HEK293 (cell line): ENCODE measurements around the gene ACR.

Experiments used
- BCL11A ChIP-seq: fragments of 450-650 bp; formaldehyde crosslinking; IDR thresholded peaks from 2 replicates; pipeline ENCODE4 v1.5.1; 2016; ENCODE audit warnings: low read depth, missing biosample characterization, missing genetic modification characterization
- BCL11B ChIP-seq: fragments of 450-650 bp; formaldehyde crosslinking; IDR thresholded peaks from 2 replicates; pipeline ENCODE4 v1.5.1; 2016; ENCODE audit warnings: low read depth, missing biosample characterization, missing genetic modification characterization
- EGR2 ChIP-seq: fragments of 450-650 bp; formaldehyde crosslinking; IDR thresholded peaks from 2 replicates; pipeline ENCODE4 v1.5.1; 2016; ENCODE audit warnings: low read depth, missing biosample characterization, missing genetic modification characterization
- GLIS1 ChIP-seq: fragments of 450-650 bp; formaldehyde crosslinking; IDR thresholded peaks from 2 replicates; pipeline ENCODE4 v1.5.1; 2016; ENCODE audit warnings: missing biosample characterization, missing genetic modification characterization
- IKZF3 ChIP-seq: fragments of 450-650 bp; IDR thresholded peaks from 2 replicates; pipeline ENCODE4 v1.5.0; 2018; ENCODE audit warnings: missing biosample characterization, mild to moderate bottlenecking, missing genetic modification characterization, moderate library complexity
- KLF1 ChIP-seq: fragments of 450-650 bp; formaldehyde crosslinking; IDR thresholded peaks from 2 replicates; pipeline ENCODE4 v1.5.1; 2016; ENCODE audit warnings: missing biosample characterization, missing genetic modification characterization
- KLF10 ChIP-seq: fragments of 450-650 bp; IDR thresholded peaks from 2 replicates; pipeline ENCODE4 v1.5.1; 2018; ENCODE audit warnings: missing biosample characterization, mild to moderate bottlenecking, missing genetic modification characterization
- KLF16 ChIP-seq: fragments of 450-650 bp; formaldehyde crosslinking; IDR thresholded peaks from 2 replicates; pipeline ENCODE4 v1.5.1; 2017; ENCODE audit warnings: missing biosample characterization, missing genetic modification characterization
- KLF8 ChIP-seq: fragments of 450-650 bp; formaldehyde crosslinking; IDR thresholded peaks from 2 replicates; pipeline ENCODE4 v1.5.1; 2016; ENCODE audit warnings: missing biosample characterization, missing genetic modification characterization
- KLF9 ChIP-seq: fragments of 450-650 bp; formaldehyde crosslinking; IDR thresholded peaks from 2 replicates; pipeline ENCODE4 v1.5.1; 2016; ENCODE audit warnings: missing biosample characterization, missing genetic modification characterization, low read depth
- PRDM1 ChIP-seq: fragments of 450-650 bp; formaldehyde crosslinking; IDR thresholded peaks from 2 replicates; pipeline ENCODE4; 2016; ENCODE audit warnings: missing biosample characterization, missing genetic modification characterization
- SP3 ChIP-seq: fragments of 450-650 bp; formaldehyde crosslinking; IDR thresholded peaks from 2 replicates; pipeline ENCODE4 v1.5.1; 2016; ENCODE audit warnings: missing biosample characterization, missing genetic modification characterization
- SP7 ChIP-seq: fragments of 450-650 bp; formaldehyde crosslinking; IDR thresholded peaks from 2 replicates; pipeline ENCODE4 v1.5.1; 2016; ENCODE audit warnings: missing biosample characterization, missing genetic modification characterization
- ZBTB17 ChIP-seq: fragments of 450-650 bp; formaldehyde crosslinking; IDR thresholded peaks from 2 replicates; pipeline ENCODE4 v1.5.1; 2016; ENCODE audit warnings: missing biosample characterization, missing genetic modification characterization
- ZBTB48 ChIP-seq: fragments of 450-650 bp; formaldehyde crosslinking; IDR thresholded peaks from 2 replicates; pipeline ENCODE4 v1.5.1; 2016; ENCODE audit warnings: missing biosample characterization, missing genetic modification characterization
- ZIC2 ChIP-seq: fragments of 450-650 bp; formaldehyde crosslinking; IDR thresholded peaks from 2 replicates; pipeline ENCODE4 v1.5.1; 2016; ENCODE audit warnings: missing biosample characterization, missing genetic modification characterization
- ZNF24 ChIP-seq: fragments of 450-650 bp; formaldehyde crosslinking; IDR thresholded peaks from 2 replicates; pipeline ENCODE4 v1.5.1; 2016; ENCODE audit warnings: missing biosample characterization, missing genetic modification characterization
- ZNF324 ChIP-seq: fragments of 450-650 bp; formaldehyde crosslinking; IDR thresholded peaks from 2 replicates; pipeline ENCODE4 v1.5.1; 2016; ENCODE audit warnings: missing biosample characterization, missing genetic modification characterization
- ZNF335 ChIP-seq: fragments of 450-650 bp; formaldehyde crosslinking; conservative IDR thresholded peaks from 2 replicates; pipeline ENCODE4 v1.5.1; 2016; ENCODE audit warnings: missing biosample characterization, missing genetic modification characterization
- ZNF366 ChIP-seq: fragments of 450-650 bp; formaldehyde crosslinking; conservative IDR thresholded peaks from 2 replicates; pipeline ENCODE4 v1.5.1; 2016; ENCODE audit warnings: missing biosample characterization, missing genetic modification characterization
- ZNF423 ChIP-seq: fragments of 450-650 bp; formaldehyde crosslinking; IDR thresholded peaks from 2 replicates; pipeline ENCODE4 v1.5.1; 2016; ENCODE audit warnings: missing biosample characterization, missing genetic modification characterization
- ZNF501 ChIP-seq: fragments of 450-650 bp; formaldehyde crosslinking; IDR thresholded peaks from 2 replicates; pipeline ENCODE4 v1.5.1; 2016; ENCODE audit warnings: missing biosample characterization, missing genetic modification characterization
- ZNF558 ChIP-seq: fragments of 450-650 bp; formaldehyde crosslinking; IDR thresholded peaks from 2 replicates; pipeline ENCODE4 v1.5.1; 2016; ENCODE audit warnings: missing biosample characterization, missing genetic modification characterization
- ZNF600 ChIP-seq: fragments of 450-650 bp; formaldehyde crosslinking; IDR thresholded peaks from 2 replicates; pipeline ENCODE4 v1.5.1; 2016; ENCODE audit warnings: missing biosample characterization, missing genetic modification characterization
- ZNF76 ChIP-seq: fragments of 450-650 bp; formaldehyde crosslinking; IDR thresholded peaks from 2 replicates; pipeline ENCODE4; 2016; ENCODE audit warnings: low read depth, missing biosample characterization, missing genetic modification characterization, borderline replicate concordance
- ZXDB ChIP-seq: fragments of 450-650 bp; formaldehyde crosslinking; IDR thresholded peaks from 2 replicates; pipeline ENCODE4 v1.5.1; 2016; ENCODE audit warnings: missing biosample characterization, missing genetic modification characterization
- TF ChIP-seq, protein P1 (sequence below): fragments of 450-650 bp; formaldehyde crosslinking; IDR thresholded peaks from 2 replicates; pipeline ENCODE4 v1.5.1; 2017; ENCODE audit warnings: missing biosample characterization, missing genetic modification characterization
- TF ChIP-seq, protein P2 (sequence below): fragments of 450-650 bp; formaldehyde crosslinking; IDR thresholded peaks from 2 replicates; pipeline ENCODE4 v1.5.1; 2016; ENCODE audit warnings: missing biosample characterization, missing genetic modification characterization
- TF ChIP-seq, protein P3 (sequence below): fragments of 450-650 bp; formaldehyde crosslinking; IDR thresholded peaks from 2 replicates; pipeline ENCODE4 v1.5.1; 2016; ENCODE audit warnings: missing biosample characterization, missing genetic modification characterization
- TF ChIP-seq, protein P4 (sequence below): fragments of 450-650 bp; formaldehyde crosslinking; IDR thresholded peaks from 2 replicates; pipeline ENCODE4 v1.5.1; 2016; ENCODE audit warnings: missing biosample characterization, missing genetic modification characterization
- TF ChIP-seq, protein P5 (sequence below): fragments of 450-650 bp; formaldehyde crosslinking; IDR thresholded peaks from 2 replicates; pipeline ENCODE4 v1.5.1; 2016; ENCODE audit warnings: missing biosample characterization, missing genetic modification characterization

ACR gene

DNA sequence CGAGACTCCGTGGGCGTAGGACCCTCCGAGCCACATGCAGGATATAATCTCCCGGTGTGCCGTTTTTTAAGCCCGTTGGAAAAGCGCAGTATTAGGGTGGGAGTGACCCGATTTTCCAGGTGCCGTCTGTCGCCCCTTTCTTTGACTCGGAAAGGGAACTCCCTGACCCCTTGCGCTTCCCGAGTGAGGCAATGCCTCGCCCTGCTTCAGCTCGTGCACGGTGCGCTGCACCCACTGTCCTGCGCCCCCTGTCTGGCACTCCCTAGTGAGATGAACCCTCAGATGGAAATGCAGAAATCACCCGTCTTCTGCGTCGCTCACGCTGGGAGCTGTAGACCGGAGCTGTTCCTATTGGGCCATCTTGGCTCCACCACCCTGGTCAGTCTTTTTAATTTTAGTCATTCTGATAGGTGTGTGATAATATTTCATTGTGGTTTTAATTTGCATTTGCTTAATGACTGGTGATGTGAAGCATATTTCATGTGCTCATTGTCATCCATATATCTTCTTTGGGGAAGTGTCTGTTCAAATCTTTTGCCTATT is 19.0 kb downstream of the ACR start (continued):
- TF ChIP-seq, protein P1, sequence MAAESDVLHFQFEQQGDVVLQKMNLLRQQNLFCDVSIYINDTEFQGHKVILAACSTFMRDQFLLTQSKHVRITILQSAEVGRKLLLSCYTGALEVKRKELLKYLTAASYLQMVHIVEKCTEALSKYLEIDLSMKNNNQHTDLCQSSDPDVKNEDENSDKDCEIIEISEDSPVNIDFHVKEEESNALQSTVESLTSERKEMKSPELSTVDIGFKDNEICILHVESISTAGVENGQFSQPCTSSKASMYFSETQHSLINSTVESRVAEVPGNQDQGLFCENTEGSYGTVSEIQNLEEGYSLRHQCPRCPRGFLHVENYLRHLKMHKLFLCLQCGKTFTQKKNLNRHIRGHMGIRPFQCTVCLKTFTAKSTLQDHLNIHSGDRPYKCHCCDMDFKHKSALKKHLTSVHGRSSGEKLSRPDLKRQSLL (tag by site-specific recombination): peak; percentile 71; the same call in 1 of the 2 replicates
- TF ChIP-seq BCL11A (tag by site-specific recombination) (0 out of 2 replicates have a peak, but pooled peaks have one; percentile 29), KLF10 (tag by site-specific recombination) (peak; percentile 11; the same call in 1 of the 2 replicates), BCL11B (peak; percentile 80; the same call in 1 of the 2 replicates), ZNF600 (tag by site-specific recombination) (peak; percentile 87), KLF1 (tag by site-specific recombination) (peak; percentile 78), KLF16 (tag by site-specific recombination) (peak; percentile 30; the same call in 1 of the 2 replicates), ZNF558 (tag by site-specific recombination) (0 out of 2 replicates have a peak, but pooled peaks have one; percentile 25), SP7 (tag by site-specific recombination) (peak; percentile 73), ZBTB17 (tag by site-specific recombination) (peak; percentile 88), KLF9 (tag by site-specific recombination) (peak; percentile 51), ZNF423 (tag by site-specific recombination) (peak; percentile 97), SP3 (tag by site-specific recombination) (0 out of 2 replicates have a peak, but pooled peaks have one; percentile 23), PRDM1 (tag by site-specific recombination) (peak; percentile 89), ZNF324 (tag by site-specific recombination) (peak; percentile 62; the same call in 1 of the 2 replicates), ZNF335 (tag by site-specific recombination) (peak; percentile 90), KLF8 (tag by site-specific recombination) (peak; percentile 60; the same call in 1 of the 2 replicates), IKZF3 (tag by site-specific recombination) (peak; percentile 87), EGR2 (tag by site-specific recombination) (peak; percentile 80), ZBTB48 (tag by site-specific recombination) (peak; percentile 99), ZNF366 (tag by site-specific recombination) (peak; percentile 45; the same call in 1 of the 2 replicates), ZNF24 (0 out of 2 replicates have a peak, but pooled peaks have one; percentile 58), ZIC2 (tag by site-specific recombination) (peak; percentile 45), ZNF501 (tag by site-specific recombination) (peak; percentile 60; the same call in 1 of the 2 replicates), ZNF76 (tag by site-specific recombination) (0 out of 2 replicates have a peak, but pooled peaks have one; percentile 33), GLIS1 (peak; percentile 45), ZXDB (peak; percentile 57)
- TF ChIP-seq, protein P2, sequence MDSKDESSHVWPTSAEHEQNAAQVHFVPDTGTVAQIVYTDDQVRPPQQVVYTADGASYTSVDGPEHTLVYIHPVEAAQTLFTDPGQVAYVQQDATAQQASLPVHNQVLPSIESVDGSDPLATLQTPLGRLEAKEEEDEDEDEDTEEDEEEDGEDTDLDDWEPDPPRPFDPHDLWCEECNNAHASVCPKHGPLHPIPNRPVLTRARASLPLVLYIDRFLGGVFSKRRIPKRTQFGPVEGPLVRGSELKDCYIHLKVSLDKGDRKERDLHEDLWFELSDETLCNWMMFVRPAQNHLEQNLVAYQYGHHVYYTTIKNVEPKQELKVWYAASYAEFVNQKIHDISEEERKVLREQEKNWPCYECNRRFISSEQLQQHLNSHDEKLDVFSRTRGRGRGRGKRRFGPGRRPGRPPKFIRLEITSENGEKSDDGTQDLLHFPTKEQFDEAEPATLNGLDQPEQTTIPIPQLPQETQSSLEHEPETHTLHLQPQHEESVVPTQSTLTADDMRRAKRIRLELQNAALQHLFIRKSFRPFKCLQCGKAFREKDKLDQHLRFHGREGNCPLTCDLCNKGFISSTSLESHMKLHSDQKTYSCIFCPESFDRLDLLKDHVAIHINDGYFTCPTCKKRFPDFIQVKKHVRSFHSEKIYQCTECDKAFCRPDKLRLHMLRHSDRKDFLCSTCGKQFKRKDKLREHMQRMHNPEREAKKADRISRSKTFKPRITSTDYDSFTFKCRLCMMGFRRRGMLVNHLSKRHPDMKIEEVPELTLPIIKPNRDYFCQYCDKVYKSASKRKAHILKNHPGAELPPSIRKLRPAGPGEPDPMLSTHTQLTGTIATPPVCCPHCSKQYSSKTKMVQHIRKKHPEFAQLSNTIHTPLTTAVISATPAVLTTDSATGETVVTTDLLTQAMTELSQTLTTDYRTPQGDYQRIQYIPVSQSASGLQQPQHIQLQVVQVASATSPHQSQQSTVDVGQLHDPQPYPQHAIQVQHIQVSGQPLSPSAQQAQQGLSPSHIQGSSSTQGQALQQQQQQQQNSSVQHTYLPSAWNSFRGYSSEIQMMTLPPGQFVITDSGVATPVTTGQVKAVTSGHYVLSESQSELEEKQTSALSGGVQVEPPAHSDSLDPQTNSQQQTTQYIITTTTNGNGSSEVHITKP (tag by site-specific recombination): peak; percentile 92
- TF ChIP-seq, protein P3, sequence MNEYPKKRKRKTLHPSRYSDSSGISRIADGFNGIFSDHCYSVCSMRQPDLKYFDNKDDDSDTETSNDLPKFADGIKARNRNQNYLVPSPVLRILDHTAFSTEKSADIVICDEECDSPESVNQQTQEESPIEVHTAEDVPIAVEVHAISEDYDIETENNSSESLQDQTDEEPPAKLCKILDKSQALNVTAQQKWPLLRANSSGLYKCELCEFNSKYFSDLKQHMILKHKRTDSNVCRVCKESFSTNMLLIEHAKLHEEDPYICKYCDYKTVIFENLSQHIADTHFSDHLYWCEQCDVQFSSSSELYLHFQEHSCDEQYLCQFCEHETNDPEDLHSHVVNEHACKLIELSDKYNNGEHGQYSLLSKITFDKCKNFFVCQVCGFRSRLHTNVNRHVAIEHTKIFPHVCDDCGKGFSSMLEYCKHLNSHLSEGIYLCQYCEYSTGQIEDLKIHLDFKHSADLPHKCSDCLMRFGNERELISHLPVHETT: peak; percentile 52
- TF ChIP-seq, protein P4, sequence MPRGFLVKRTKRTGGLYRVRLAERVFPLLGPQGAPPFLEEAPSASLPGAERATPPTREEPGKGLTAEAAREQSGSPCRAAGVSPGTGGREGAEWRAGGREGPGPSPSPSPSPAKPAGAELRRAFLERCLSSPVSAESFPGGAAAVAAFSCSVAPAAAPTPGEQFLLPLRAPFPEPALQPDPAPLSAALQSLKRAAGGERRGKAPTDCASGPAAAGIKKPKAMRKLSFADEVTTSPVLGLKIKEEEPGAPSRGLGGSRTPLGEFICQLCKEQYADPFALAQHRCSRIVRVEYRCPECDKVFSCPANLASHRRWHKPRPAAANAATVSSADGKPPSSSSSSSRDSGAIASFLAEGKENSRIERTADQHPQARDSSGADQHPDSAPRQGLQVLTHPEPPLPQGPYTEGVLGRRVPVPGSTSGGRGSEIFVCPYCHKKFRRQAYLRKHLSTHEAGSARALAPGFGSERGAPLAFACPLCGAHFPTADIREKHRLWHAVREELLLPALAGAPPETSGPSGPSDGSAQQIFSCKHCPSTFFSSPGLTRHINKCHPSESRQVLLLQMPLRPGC (tag by site-specific recombination): 0 out of 2 replicates have a peak, but pooled peaks have one; percentile 39
- TF ChIP-seq, protein P5, sequence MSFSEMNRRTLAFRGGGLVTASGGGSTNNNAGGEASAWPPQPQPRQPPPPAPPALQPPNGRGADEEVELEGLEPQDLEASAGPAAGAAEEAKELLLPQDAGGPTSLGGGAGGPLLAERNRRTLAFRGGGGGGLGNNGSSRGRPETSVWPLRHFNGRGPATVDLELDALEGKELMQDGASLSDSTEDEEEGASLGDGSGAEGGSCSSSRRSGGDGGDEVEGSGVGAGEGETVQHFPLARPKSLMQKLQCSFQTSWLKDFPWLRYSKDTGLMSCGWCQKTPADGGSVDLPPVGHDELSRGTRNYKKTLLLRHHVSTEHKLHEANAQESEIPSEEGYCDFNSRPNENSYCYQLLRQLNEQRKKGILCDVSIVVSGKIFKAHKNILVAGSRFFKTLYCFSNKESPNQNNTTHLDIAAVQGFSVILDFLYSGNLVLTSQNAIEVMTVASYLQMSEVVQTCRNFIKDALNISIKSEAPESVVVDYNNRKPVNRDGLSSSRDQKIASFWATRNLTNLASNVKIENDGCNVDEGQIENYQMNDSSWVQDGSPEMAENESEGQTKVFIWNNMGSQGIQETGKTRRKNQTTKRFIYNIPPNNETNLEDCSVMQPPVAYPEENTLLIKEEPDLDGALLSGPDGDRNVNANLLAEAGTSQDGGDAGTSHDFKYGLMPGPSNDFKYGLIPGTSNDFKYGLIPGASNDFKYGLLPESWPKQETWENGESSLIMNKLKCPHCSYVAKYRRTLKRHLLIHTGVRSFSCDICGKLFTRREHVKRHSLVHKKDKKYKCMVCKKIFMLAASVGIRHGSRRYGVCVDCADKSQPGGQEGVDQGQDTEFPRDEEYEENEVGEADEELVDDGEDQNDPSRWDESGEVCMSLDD (tag by site-specific recombination): peak; percentile 75; the same call in 1 of the 2 replicates
